GM19193 (cell line): ENCODE data around the gene HIRA.

Experiments
- POLR2A ChIP-seq: IDR thresholded peaks from 4 replicates; pipeline ENCODE4 v1.6.1; 2011; ENCODE audit not compliant: insufficient read depth, insufficient read length; ENCODE audit errors: extremely low read depth

Gene HIRA

DNA sequence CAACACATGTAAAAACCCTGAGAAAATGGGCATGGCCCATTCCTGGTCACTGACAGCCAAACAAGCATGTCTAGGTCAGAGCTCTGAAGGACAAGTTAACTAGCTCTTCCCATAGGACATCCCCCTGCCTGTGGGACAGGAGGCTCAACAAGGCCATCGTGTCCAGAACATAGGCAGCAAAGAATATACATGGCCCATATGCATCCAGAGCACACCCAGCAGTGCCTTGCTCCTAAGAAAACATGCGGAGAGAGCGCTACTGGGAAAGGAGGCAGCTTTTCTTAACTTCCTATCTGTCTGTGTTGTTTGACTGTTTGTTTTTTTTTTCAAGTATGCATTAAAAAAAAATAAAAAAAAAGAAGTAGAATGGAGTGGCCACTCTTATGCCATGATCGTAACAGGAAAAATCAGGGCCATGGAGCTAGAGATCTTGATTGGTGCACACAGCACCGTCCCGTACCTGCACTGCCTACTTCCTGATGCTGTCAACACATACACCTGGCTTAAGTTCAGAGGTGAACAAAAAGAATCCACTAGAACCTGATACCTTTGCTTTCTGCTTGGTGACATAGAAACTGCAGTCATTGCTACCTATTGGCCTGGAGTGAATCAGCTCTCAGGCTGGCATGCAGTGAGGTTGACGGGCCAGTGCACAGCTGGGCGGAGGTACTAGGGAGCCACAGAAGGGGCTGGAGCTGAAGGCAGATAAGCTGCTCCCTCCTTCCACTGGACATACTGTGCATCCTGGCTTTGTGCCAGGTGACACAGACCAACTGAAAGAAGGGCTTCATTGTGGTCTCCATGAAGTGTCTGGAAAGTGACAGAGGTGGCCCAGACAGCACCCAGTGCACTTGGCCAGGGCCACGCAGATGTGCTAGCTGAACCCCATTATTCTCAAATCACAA lies 35.6 kb upstream of the HIRA start:
- no peak for TF ChIP-seq POLR2A

DNA sequence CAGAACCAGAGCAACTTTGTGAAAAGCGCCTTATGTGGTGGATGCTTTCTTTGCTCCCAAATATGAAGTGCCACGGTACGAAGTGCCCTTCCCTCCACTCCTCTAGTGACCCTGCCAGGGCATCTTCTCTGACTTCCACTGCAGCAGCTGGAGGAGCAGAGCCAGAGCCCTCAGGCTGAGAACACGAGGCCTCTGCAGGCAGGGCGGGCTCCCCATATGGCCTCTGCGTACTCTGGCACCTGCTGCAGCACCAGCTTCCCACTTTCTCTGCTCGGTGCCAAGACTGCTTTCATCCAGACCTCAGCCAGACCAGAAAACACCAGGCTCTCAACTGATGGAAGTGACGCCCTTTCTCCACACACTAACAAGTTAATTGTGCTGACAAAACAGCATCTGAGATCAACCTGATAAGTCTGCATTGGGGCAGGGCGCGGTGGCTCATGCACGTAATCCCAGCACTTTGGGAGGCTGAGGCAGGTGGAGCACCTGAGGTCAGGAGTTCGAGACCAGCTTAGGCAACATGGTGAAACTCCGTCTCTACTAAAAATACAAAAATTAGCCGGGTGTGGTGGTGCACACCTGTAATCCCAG lies 34.7 kb upstream of the HIRA start:
- TF ChIP-seq POLR2A: no peak

DNA sequence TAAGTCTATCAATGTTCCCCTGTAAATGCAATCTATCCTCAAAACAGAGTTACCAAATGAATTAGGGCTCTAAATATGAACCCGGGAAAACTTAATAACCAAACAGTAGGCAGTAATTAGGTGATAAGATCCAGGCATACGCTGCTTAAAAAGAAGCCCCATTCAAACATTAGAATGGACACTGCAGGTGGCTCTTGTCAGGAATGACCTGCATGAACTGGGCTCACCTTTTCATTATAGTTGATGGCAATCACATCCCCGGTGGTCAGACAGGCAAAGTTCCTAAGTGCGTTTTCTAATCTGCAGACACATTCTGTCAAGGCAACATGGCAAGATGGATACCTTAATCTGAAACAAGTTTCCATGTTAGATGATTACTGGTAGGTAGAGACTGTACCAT lies 33.4 kb upstream of the HIRA start:
- no peak for TF ChIP-seq POLR2A

DNA sequence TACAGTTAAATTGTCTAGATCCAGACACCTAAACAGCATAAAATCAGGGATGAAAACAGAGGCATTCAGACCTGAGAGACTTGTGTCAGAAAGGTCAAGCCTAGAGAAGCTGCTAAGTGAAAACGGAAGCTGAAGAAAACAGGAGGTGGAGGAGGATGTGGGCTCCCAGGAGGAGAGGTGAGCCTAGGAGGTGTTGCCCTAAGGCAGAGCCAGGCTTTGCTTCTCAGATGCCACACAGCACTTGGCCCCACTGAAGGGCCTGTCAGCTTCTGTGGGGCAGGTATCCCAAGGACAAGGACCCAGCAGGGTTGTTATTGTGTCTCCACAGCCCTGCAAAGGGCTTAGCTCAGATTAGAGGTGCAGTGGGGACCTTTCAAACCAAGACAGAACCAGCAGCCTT lies 33.0 kb upstream of the HIRA start:
- TF ChIP-seq POLR2A: no peak

DNA sequence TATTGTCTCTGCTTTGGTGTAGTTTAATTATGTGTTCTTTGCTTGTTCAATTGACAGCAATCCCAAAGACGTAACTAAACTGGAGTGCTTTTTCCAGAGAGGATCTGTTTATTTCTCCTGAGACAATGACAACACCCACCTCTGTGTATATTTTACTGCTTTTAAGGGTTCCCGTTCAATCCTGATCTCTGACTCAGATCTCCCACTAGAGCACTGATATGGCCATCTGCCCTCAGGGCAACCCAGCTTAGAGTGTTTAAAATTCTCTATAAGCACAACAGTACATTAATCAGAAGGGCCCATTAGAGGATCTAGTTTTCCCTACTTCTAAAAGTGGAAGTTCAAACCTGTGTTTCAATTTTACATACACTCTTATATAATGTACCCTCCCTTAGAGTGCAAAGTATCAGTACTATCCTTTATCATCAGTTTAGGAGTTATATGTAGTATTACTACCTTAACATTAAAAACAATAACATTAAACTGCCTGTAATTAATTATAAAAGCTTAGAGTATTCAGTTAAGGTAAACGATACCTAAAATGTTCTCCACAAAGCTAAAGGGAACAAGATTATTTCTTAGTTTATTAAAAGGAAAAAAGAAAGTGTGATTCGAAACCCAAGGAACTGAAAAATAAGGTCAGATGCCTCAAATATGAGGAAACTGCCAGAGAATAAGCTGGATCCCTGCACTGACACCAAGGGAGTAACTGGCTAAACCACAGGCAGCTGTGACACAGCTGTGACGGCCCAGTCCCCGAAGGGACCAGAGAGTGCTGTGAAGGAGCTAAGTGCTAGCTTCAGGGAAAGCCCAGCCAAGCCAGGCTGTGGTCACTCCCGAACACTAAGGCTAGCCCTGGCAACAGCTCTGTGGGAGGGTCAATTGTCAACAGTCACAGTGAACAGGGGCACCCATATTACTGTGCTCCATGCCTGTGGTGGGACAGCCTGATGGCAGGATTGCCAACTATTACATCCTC lies 32.2 kb upstream of the HIRA start:
- no peak for TF ChIP-seq POLR2A

DNA sequence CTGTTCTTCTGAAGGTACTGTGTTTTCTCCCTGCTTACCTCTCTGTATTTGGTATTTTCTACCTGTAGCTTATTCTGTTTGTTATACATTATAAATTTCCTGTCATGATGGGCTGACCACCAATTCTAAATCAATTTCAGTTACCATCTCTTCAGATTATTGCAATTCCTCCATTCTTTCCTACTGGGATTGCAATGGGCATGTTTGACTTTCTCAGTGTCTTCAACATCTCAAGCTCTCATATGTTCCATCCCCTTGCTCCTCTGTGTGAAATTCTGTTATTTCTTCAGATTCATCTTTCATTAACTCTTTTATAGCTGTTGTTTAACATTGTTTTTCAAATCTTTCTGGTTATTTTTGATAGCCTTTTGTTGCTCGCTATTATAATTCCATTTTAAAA lies 31.5 kb upstream of the HIRA start:
- no peak for TF ChIP-seq POLR2A

DNA sequence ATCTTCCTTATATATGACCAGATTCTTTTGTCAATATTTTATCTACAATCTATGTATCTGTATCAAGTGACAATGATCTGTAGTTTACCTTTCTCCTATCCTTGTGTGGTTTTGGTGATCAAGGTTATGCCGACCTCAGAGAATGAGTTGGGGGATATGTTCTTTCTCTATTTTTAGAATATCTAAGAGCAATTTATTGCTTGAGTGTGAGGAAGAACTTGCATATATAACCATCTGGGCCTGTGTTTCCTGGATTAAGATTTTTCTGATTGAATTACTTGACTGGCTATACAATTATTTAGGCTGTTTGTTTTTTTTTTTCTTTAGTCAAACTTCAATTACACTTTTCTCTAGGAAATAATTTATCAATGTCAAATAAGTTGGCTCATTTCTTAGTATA lies 30.0 kb upstream of the HIRA start:
- TF ChIP-seq POLR2A: no peak

DNA sequence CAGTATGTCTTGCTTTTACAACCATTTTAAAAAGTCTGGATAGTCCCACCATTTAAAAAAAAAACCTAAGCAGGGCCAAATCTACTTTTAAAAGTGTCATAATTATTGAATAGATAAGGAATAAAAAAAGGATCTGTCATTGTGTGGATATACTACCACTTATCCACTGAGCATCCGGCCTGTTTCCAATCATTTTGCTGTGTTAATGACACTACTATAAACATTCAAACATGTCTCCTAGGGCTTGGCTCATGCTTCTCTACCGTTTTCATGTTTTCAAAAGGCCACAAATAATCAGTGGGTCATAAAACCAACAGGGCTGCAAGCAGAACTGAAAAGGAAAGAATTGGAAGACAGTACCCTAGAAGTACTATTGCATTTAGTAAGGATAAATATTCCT lies 28.5 kb upstream of the HIRA start:
- TF ChIP-seq POLR2A: no peak

DNA sequence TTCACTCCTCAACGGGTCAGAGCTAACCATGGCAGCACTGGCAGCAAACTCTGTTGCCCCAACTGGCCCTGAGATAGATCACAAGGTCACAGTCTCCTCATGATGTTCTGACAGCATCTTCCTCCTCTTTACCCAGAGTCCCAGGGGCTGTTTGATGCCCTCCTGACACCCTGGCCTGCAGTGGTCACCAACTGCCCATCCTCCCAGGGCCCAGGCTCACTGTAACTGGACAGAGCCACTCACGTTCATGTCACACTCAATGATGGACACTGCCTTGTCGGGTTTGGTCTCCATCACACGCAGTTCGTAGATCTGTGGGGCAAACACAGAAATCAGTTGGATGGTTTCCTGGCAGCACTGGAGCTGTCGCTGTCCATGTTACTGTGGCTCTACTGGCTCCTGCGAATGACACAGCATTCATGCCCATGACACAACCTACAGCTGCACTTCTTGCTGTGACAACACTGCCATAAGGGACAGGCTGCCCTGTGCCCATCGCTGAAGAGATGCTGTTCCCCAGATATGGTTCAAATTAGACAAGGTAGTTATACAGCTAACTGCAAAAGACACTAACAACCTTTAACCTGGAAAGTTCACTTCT lies 26.4 kb upstream of the HIRA start:
- no peak for TF ChIP-seq POLR2A

DNA sequence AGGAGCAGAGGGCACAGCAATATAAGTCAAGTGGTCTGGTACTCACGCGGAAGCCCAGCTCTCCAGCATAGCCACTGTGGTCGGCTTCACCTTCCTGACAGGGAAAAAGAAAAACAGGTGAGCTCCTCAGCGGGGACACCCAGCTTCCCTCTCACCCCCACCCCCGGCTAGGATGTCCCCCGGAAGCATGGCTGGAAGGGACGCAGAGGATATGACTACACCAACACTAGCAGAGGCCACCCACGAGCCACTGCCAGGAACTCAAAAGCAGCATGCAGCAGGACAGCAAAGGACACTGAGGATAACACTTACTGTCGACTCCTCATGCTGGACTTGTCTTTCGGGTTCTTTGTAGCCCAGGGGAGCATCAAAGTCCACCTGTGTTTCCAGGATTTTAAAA lies 25.0 kb upstream of the HIRA start:
- TF ChIP-seq POLR2A: no peak

DNA sequence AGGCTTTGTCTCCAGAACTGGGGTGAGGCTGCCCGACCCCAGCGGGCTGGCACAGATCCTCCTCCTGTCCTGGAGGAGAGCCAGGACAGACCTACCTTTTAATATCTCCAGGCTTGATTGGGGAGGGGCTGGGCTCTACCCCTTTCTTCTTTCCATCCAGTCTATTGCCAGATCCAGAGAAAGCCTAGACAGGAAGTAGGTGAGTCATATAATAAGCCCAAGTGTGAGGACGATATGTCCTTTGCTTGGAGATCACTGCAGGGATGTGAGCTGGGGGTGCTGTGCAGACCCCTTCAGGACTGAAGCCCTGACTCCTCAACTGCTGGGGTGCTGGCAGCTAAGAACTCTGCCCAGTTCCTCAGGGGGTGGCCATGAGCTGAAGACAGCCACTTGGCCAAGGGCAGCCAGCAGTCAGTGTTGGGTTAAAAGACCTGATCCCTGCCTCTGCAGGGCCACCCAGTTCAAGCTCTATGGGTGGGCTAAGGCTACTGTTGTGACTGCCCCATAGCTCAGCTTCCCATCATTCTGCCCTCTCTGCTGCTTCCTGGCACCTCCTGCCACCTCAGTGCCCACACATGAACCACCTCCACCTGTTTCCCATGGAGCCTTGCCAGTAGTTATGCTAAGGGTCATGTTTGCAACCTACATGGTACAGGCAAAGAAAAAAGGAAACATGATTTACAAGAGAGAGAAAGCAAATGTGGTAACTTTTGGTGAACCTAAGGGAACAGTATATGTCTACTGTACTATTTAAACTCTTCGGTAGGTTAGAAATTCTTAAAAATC lies 24.2 kb upstream of the HIRA start:
- TF ChIP-seq POLR2A: no peak

DNA sequence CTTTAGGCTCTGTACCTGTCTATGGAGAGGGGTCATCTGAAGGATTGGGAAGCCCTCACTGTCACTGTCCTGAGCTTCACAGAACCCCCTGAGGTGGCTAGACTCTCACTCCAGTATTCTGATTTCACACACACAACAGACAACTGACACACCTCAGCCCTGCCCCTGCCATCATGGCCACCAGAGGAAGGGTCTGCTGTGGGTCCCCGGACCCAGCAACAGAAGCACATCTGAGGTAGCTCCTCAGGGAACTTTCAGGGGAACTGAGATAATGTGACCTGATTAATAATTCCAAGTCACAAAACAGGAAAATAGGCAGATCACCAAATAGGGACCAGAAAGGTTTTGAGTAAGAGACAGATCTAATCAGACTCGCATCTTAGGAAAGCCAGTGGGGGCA lies 23.5 kb upstream of the HIRA start:
- no peak for TF ChIP-seq POLR2A

DNA sequence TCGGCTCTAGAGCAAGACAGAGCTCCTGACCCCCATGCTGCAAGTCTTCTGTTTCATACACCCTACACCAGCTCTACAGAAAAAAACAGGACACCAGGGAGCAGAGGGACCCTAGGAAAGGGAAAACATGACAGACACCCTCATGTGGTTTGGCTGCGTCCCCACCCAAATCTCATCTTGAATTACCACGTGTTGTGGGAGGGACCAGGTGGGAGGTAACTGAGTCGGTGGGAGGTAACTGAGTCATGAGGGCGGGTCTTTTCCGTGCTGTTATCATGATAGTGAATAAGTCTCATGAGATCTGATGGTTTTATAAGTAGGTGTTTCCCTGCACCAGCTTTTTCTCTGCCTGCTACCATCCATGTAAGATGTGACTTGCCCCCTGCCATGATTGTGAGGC lies 22.6 kb upstream of the HIRA start:
- TF ChIP-seq POLR2A: no peak

DNA sequence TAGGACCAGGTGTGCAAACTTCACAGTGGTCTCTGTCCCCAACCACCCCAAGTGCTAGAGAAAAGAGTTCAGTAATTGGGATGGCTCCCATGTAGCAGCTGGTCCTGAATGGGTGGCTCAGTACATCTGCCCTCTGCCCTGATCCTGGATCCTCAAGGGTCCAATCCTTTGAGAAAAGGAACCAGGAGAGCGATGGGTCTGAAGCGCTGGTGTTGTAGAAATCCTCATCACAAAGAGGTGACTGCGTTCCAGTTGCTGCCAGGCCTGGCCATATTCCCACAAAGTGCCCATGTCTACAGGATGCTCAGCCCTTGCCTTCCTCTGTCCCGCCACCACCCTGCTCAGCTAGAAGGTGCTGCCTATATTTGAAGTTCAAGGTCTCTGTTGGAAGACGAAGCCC lies 22.2 kb upstream of the HIRA start:
- TF ChIP-seq POLR2A: no peak
